Activated CD8-positive, alpha-beta T cell treated with anti-CD3 and anti-CD28 coated beads, Interleukin-2, amount 10 ng/mL, durations not matched to agents 7 days and 5 days (primary cell): ENCODE results near the gene CPSF3. TPM values are rescaled to one million over a fixed set of nuclear protein-coding genes. Genes with fewer than 3 reads are reported as not detected.

Experiments
- ATAC-seq: fragments of 150-1000 bp; cut with Tn5 transposase; one replicate; pipeline ENCODE4 v1.10.0; 2021; ENCODE audit warnings: moderate library complexity
- CTCF ChIA-PET: fragments of 350-600 bp; sonication (Branson Sonifier 250); formaldehyde crosslinking; loops from one replicate; lab custom pipeline; 2021; ENCODE audit warnings: antibody characterized with exemption; lab: Charles Lee
- POLR2A ChIA-PET: fragments of 350-600 bp; sonication (Branson Sonifier 250); formaldehyde crosslinking; loops from one replicate; lab custom pipeline; 2021; ENCODE audit warnings: antibody characterized with exemption; lab: Charles Lee
- DNase-seq: peaks from one replicate; pipeline ENCODE4 v3.0.0-alpha.2; 2020
- H3K27ac Mint-ChIP-seq: one replicate; pipeline ENCODE4 v1.8.0; 2021; ENCODE audit warnings: mild to moderate bottlenecking, mixed read lengths
- H3K27me3 Mint-ChIP-seq: one replicate; pipeline ENCODE4 v1.8.0; 2021; ENCODE audit warnings: low read depth, mixed read lengths
- H3K36me3 Mint-ChIP-seq: one replicate; pipeline ENCODE4 v1.8.0; 2021; ENCODE audit warnings: low read depth, mixed read lengths
- H3K4me1 Mint-ChIP-seq: one replicate; pipeline ENCODE4 v1.8.0; 2021; ENCODE audit warnings: low read depth, mixed read lengths
- H3K4me3 Mint-ChIP-seq: one replicate; pipeline ENCODE4 v1.8.0; 2021; ENCODE audit warnings: mild to moderate bottlenecking, mixed read lengths
- H3K9me3 Mint-ChIP-seq: one replicate; pipeline ENCODE4 v1.8.0; 2022; ENCODE audit warnings: mixed read lengths; ENCODE audit not compliant: insufficient read depth
- total RNA-seq, 2 experiments: library from RNA; stranded (reverse); gene quantifications; one replicate each; pipeline ENCODE4 v1.2.3, GENCODE V29; 2021

Gene CPSF3
- total RNA-seq: 10 to 100 TPM; 54.1 to 55.2 TPM

DNA sequence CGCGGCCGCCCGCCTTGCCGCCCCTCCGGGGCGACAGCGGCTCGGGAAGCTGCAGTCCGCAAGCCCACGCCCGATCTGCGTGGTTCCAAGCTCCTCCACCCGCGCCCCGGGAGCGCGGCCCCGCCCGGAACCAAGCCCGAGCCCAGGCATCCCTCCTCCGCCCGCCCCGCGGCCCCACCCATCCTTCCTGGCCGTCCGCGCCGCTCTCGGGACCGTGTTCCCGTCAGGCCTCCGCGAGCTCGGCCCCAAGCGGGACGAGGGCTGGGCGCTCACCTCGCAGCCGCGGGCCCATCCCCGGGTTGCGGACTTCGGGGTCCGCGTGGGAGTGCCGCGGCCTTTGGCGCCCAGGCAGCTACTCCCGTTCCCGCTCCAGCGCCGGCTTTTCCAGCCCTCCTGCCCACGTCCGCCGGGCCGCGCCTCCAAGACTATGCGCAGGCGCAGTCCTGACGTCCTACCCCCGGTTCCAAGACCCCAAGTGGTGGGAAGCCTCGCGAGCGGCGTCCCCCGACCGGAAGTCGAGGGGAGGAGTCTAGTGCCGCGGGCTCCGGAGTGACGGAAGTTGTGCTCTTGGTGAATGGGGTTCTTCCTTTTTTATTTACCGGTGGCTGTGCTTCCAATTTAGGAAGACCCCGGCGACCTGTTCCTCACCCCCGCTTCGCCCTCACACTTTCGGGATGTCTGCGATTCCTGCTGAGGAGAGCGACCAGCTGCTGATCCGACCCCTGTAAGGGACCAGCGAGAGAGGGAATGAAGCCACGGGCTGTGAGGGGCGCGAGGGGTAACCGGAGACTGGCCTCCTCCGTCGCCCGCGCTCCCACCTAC is at the start of gene CPSF3, which contains the start of gene ITGB1BP1:
CPSF3 (plus strand) TSS at position 555 of the 822 bp plus-strand sequence; CDS start at position 675, 120 bp downstream.
ITGB1BP1 (minus strand) TSS at position 429 of the 822 bp plus-strand sequence. CDS start 4,831 bp downstream, outside the sequence.
- ChIA-PET CTCF (interaction anchor here (0.9 kb wide), 1 partner anchor 47 kb away, joined by 4 read pairs; no protein-coding TSS in a partner anchor), POLR2A (interaction anchor here (1.0 to 4.9 kb wide), 6 partner anchors 11 to 700 kb away, joined by 4 to 20 read pairs (median 8); partner anchors contain the start of genes ADAM17, IAH1, RRM2 and YWHAQ)
- peak; percentile 89 for ATAC-seq
- Mint-ChIP-seq H3K9me3 (no peaks in the 10 kb centered on the region), H3K4me1 (peaks cover 32% of the 10 kb centered on the region), H3K4me3 (no peak within 1 kb of the TSS), H3K27me3 (no peaks in the 10 kb centered on the region), H3K27ac (peak within 1 kb of the TSS; percentile 91), H3K36me3 (peaks cover 26% of the 10 kb centered on the region)
- peak; percentile 98 for DNase-seq

- Mint-ChIP-seq H3K36me3 (no peaks in the 10 kb centered on the region), H3K27ac (no peak overlapping the region), H3K4me3 (no peak overlapping the region), H3K27me3 (no peaks in the 10 kb centered on the region), H3K9me3 (no peaks in the 10 kb centered on the region), H3K4me1 (no peaks in the 10 kb centered on the region)
- ChIA-PET POLR2A (no interaction called here), CTCF (no interaction called here)
- ATAC-seq (no peak), DNase-seq (no peak)
Measured at GRCh38 chr2:9374071-9374730, 49.3 kb upstream of the CPSF3 start.

GRCh38 chr2:9375857-9376428 is 47.5 kb upstream of the CPSF3 start:
- Mint-ChIP-seq H3K27ac (no peak overlapping the region), H3K9me3 (no peaks in the 10 kb centered on the region), H3K27me3 (no peaks in the 10 kb centered on the region), H3K4me1 (no peaks in the 10 kb centered on the region), H3K4me3 (no peak overlapping the region), H3K36me3 (no peaks in the 10 kb centered on the region)
- CTCF ChIA-PET: no interaction called here
- ATAC-seq (no peak), DNase-seq (no peak)
- POLR2A ChIA-PET: no interaction called here

DNA sequence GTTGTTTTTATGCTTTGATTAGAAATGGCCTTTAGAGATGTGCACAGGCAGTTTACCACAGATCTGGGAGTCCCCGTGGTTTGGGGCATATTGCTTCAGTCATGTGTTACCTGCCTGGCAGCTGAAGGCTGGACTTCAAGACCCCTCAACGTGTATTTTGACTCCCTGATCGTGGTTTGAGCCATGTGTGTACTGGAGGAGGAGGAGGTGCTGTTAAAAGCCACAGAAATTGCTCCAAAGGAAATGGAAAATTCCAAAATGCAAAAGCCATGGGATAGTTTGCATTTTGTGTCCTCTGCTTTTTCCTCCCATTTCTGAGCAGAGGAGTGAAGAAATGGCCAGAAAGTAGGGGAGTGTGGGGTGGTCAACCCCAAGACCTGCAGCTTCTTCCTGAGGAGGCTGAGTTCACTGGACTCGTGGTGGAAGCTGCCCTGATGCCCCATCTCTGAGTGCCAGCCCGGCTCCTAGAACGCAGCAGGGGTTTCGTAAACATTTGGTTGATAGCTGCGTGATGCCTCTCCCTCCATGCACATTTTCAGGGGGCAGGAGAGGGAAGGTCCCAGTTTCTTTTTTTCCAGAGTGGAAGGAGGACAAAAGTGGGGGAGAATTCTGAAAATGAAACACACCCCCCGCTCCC is 45.9 kb upstream of the CPSF3 start:
- ATAC-seq (no peak), DNase-seq (no peak)
- Mint-ChIP-seq H3K36me3 (no peaks in the 10 kb centered on the region), H3K9me3 (no peaks in the 10 kb centered on the region), H3K4me1 (no peaks in the 10 kb centered on the region), H3K4me3 (no peak overlapping the region), H3K27me3 (no peaks in the 10 kb centered on the region), H3K27ac (no peak overlapping the region)
- POLR2A ChIA-PET: no interaction called here
- CTCF ChIA-PET: no interaction called here

DNA sequence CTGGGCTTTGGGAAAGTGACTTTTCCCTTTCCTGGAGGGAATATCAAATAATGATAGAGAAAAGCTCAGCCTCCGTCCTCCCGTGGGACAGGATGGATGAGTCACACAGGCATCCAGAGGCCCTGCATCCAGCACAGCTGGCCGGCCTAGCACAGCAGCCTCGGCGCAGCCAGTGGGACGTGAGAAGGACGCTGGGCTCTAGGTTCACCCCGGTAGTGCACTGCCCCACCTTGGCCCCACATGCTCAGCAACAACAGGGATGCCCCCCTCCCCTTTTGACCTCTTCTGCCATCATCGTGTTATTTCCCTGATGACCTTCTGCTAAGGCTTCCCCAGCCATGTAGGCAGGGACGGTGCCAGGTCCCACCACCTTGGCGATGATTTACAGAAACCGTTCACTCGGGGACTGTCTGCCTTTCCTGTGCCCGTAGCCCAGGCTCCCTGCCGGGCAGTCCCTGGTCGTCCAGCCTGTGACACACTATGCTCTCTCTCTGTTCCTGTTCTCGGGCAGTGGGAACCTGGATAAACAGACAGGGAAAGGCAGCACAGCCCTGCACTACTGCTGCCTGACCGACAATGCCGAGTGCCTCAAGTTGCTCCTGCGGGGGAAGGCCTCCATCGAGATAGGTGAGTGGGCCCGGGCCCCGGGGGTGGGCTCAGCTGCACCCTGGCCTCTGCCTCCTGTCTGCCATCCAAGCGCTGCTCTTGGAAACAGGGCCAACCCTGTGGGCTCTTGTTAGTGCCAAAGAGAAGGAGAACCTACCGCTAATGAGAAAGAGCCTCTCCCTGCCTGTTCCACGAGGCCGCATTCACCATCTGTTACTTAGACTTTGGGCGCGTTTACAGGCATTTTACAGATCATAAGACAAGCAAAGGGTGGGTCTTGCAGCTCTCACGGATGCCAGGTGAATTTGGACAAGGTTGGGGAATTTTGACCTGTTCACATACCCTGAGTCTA is 44.7 kb upstream of the CPSF3 start:
- H3K36me3 Mint-ChIP-seq: no peaks in the 10 kb centered on the region
- CTCF ChIA-PET: no interaction called here
- H3K27me3 Mint-ChIP-seq: no peaks in the 10 kb centered on the region
- H3K4me1 Mint-ChIP-seq: no peaks in the 10 kb centered on the region
- ATAC-seq: no peak
- H3K9me3 Mint-ChIP-seq: no peaks in the 10 kb centered on the region
- POLR2A ChIA-PET: no interaction called here
- no peak overlapping the region for H3K4me3 Mint-ChIP-seq
- no peak overlapping the region for H3K27ac Mint-ChIP-seq
- no peak for DNase-seq

- CTCF ChIA-PET: no interaction called here
- no peak overlapping the region for H3K4me3 Mint-ChIP-seq
- no peaks in the 10 kb centered on the region for H3K9me3 Mint-ChIP-seq
- no peak overlapping the region for H3K27ac Mint-ChIP-seq
- POLR2A ChIA-PET: no interaction called here
- H3K36me3 Mint-ChIP-seq: no peaks in the 10 kb centered on the region
- H3K4me1 Mint-ChIP-seq: no peaks in the 10 kb centered on the region
- DNase-seq (no peak), ATAC-seq (no peak)
- H3K27me3 Mint-ChIP-seq: no peaks in the 10 kb centered on the region
Measured at GRCh38 chr2:9379391-9379755, 44.1 kb upstream of the CPSF3 start.

DNA sequence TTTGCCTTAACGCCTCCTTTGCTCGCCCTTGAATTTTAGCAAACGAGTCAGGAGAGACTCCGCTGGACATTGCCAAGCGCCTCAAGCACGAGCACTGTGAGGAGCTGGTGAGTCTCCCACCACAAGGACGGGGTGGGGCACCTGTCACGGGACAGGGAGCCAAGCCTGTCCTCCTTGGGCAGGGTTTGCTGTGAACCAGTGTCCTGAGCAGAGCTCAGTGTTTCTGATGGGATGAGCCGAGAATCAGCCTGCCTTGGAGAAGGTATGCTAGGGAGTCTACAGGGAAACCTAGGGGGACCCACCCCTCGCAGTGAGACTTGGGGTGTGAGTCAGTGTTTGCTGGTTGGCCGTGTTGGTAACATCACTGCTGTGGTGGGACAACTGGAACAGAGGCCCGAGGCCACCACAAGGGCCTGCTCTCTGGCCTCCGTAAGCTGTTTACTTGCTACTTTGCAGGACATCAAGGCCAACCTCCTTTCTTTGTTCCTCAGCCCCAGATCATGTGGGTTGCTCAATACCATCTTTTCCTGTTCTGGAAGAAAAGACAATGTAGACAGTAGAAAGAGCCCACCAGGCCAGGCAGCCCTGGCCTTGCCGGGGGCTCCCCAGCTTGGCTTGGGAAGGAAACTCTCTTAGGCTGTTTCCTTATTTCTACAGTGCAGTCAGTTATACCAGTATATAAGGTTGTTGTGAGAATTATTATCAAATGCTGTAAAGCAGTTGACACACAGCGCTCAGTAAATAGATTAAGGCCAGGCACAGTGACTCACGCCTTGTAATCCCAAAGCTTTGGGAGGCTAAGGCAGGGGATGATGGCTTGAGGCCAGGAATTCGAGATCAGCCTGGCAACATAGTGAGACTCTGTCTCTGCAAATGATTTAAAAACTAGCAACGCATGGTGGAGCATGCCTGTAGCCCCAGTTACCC is 42.5 kb upstream of the CPSF3 start:
- Mint-ChIP-seq H3K4me3 (no peak overlapping the region), H3K4me1 (no peaks in the 10 kb centered on the region), H3K27ac (no peak overlapping the region), H3K36me3 (no peaks in the 10 kb centered on the region), H3K27me3 (peaks cover 2% of the 10 kb centered on the region), H3K9me3 (no peaks in the 10 kb centered on the region)
- ATAC-seq (no peak), DNase-seq (no peak)
- POLR2A ChIA-PET: no interaction called here
- CTCF ChIA-PET: no interaction called here

- no peaks in the 10 kb centered on the region for H3K4me1 Mint-ChIP-seq
- H3K27me3 Mint-ChIP-seq: peaks cover 4% of the 10 kb centered on the region
- no peaks in the 10 kb centered on the region for H3K9me3 Mint-ChIP-seq
- H3K4me3 Mint-ChIP-seq: no peak overlapping the region
- POLR2A ChIA-PET: no interaction called here
- H3K27ac Mint-ChIP-seq: no peak overlapping the region
- ATAC-seq: no peak
- H3K36me3 Mint-ChIP-seq: no peaks in the 10 kb centered on the region
- no peak for DNase-seq
- CTCF ChIA-PET: no interaction called here
Measured at GRCh38 chr2:9382604-9383235, 40.7 kb upstream of the CPSF3 start.

DNA sequence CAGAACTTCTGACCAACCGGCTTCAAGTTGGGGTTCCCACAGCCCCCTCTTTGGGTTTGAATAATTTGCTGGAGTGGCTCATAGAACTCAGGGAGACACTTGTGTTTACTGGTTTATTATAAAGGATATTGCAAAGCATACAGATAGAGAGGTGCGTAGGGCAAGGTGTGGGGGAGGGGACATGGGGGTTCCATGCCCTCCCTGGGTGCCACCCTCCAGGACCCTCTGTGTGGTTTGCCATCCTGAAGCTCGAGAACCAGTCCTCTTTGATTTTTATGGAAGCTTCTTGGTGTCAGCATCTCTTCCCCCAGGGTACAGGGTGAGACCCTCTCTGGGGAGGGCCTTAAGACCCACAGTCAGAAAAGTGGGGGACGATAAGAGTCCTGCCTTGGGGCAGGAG is 38.9 kb upstream of the CPSF3 start:
- Mint-ChIP-seq H3K9me3 (no peaks in the 10 kb centered on the region), H3K27ac (no peak overlapping the region), H3K36me3 (no peaks in the 10 kb centered on the region), H3K27me3 (peaks cover 4% of the 10 kb centered on the region), H3K4me3 (no peak overlapping the region), H3K4me1 (no peaks in the 10 kb centered on the region)
- DNase-seq (no peak), ATAC-seq (no peak)
- ChIA-PET POLR2A (no interaction called here), CTCF (no interaction called here)

DNA sequence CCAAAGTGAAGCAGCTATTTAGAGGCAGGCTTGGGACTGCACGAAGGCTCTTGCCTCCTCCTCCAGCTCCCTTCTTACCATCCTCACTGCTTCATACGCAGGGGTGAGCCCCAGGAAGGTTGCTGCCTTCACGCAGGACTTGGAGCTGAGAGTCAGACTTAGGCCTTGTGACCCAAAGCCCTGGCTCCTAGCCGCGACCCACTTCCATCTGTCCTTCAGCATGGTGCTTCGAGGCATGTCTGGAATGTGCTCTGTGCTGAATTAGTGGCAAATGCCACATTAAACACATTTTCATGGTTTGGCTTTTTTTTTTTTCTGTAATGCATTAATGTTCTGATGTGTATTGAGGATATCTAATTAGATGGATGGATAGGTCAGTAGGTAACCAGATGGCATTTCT is 37.6 kb upstream of the CPSF3 start:
- CTCF ChIA-PET: no interaction called here
- H3K4me3 Mint-ChIP-seq: no peak overlapping the region
- no peak for ATAC-seq
- peaks cover 4% of the 10 kb centered on the region for H3K27me3 Mint-ChIP-seq
- no peaks in the 10 kb centered on the region for H3K36me3 Mint-ChIP-seq
- POLR2A ChIA-PET: no interaction called here
- no peak for DNase-seq
- H3K9me3 Mint-ChIP-seq: no peaks in the 10 kb centered on the region
- H3K4me1 Mint-ChIP-seq: no peaks in the 10 kb centered on the region
- H3K27ac Mint-ChIP-seq: no peak overlapping the region
